Prostate gland (tissue), 2 donors: ENCODE measurements around the gene MAGEB10.

Source experiments
- CTCF ChIP-seq, 4 experiments: fragments of 200-600 bp in 2 of 4; fragments of 450-650 bp in 2 of 4; sonication (generic) in 2 of 4; IDR thresholded peaks; 1 replicate in 3 of 4; 2 replicates in 1 of 4; pipeline ENCODE4 v1.5.1; 2016 to 2019; ENCODE audit warnings: antibody characterized with exemption in 4 of 4, mild to moderate bottlenecking in 2 of 4, moderate library complexity in 2 of 4
- POLR2AphosphoS5 ChIP-seq: sonication (generic); formaldehyde crosslinking; IDR thresholded peaks from one replicate; pipeline ENCODE4 v1.6.1; 2017; ENCODE audit warnings: antibody characterized with exemption

- TF ChIP-seq CTCF (IDR thresholded peaks at IDR 0.05) (no peak), POLR2AphosphoS5 (no peak)
These were observed 42.1 kb upstream of the MAGEB10 start for GRCh38 chrX:27765718-27766117.
